Stimulated activated naive CD4-positive, alpha-beta T cell (primary cell): ENCODE data around the gene MBTPS1.
A peak's percentile ranks its signal among the peaks of the same experiment; 100 is the strongest.
"Not testable (repeated sequence)": the region's sequence is repeated elsewhere in the genome, so short reads cannot be mapped to it uniquely, and the experiment has no call there.

Experiments
- DNase-seq, 6 experiments: peaks; one replicate each; lab custom pipeline; 2025; lab: John Stamatoyannopoulos, UW

The MBTPS1 gene

GRCh38 chr16:84137287-84137686 is 20.5 kb upstream of the MBTPS1 start:
- DNase-seq, result no peak

- no peak for DNase-seq
Measured at GRCh38 chr16:84136331-84137125, 19.8 kb upstream of the MBTPS1 start.

GRCh38 chr16:84132527-84133285 is 16.0 kb upstream of the MBTPS1 start:
- no peak for DNase-seq

GRCh38 chr16:84131117-84131516 is 14.4 kb upstream of the MBTPS1 start:
- DNase-seq, result no peak

- no peak for DNase-seq
Measured at GRCh38 chr16:84124257-84125073, 7.7 kb upstream of the MBTPS1 start.

GRCh38 chr16:84121007-84121406 is 4.3 kb upstream of the MBTPS1 start:
- DNase-seq, result no peak

- DNase-seq, result no peak
Measured at GRCh38 chr16:84120023-84120422, 3.3 kb upstream of the MBTPS1 start.

- no peak for DNase-seq
Measured at GRCh38 chr16:84119368-84119767, 2.6 kb upstream of the MBTPS1 start.

- DNase-seq, result not testable (repeated sequence)
Measured at GRCh38 chr16:84118315-84118714, 1.6 kb upstream of the MBTPS1 start.

GRCh38 chr16:84117494-84117843 is 727 bp upstream of the MBTPS1 start:
- peak in 4 of 6 experiments; percentile 19 to 60 (median 28) for DNase-seq

GRCh38 chr16:84115919-84116719 is 623 bp downstream of the MBTPS1 start:
- peak in 5 of 6 experiments; percentile 65 to 92 (median 77) for DNase-seq

- not testable (repeated sequence) for DNase-seq
Measured at GRCh38 chr16:84111949-84112348, 4.8 kb downstream of the MBTPS1 start.

- no peak for DNase-seq
Measured at GRCh38 chr16:84111525-84111924, 5.2 kb downstream of the MBTPS1 start.

- no peak for DNase-seq
Measured at GRCh38 chr16:84110527-84110926, 6.2 kb downstream of the MBTPS1 start.

- no peak for DNase-seq
Measured at GRCh38 chr16:84109598-84110335, 7.0 kb downstream of the MBTPS1 start.

- DNase-seq, result no peak
Measured at GRCh38 chr16:84107921-84108320, 8.8 kb downstream of the MBTPS1 start.

- no peak for DNase-seq
Measured at GRCh38 chr16:84105948-84106740, 10.6 kb downstream of the MBTPS1 start.

GRCh38 chr16:84105301-84105815 is 11.4 kb downstream of the MBTPS1 start:
- no peak for DNase-seq

GRCh38 chr16:84104231-84104630 is 12.5 kb downstream of the MBTPS1 start:
- DNase-seq, result no peak

GRCh38 chr16:84103678-84104077 is 13.1 kb downstream of the MBTPS1 start:
- DNase-seq, result no peak
